HS-5 (cell line): ENCODE results near the gene ITGBL1.
A peak's percentile ranks its signal among the peaks of the same experiment; 100 is the strongest.

Experiments used
- DNase-seq: peaks from one replicate; pipeline ENCODE4 v3.0.0-alpha.2; 2012; ENCODE audit warnings: low read depth

ITGBL1 gene

DNA sequence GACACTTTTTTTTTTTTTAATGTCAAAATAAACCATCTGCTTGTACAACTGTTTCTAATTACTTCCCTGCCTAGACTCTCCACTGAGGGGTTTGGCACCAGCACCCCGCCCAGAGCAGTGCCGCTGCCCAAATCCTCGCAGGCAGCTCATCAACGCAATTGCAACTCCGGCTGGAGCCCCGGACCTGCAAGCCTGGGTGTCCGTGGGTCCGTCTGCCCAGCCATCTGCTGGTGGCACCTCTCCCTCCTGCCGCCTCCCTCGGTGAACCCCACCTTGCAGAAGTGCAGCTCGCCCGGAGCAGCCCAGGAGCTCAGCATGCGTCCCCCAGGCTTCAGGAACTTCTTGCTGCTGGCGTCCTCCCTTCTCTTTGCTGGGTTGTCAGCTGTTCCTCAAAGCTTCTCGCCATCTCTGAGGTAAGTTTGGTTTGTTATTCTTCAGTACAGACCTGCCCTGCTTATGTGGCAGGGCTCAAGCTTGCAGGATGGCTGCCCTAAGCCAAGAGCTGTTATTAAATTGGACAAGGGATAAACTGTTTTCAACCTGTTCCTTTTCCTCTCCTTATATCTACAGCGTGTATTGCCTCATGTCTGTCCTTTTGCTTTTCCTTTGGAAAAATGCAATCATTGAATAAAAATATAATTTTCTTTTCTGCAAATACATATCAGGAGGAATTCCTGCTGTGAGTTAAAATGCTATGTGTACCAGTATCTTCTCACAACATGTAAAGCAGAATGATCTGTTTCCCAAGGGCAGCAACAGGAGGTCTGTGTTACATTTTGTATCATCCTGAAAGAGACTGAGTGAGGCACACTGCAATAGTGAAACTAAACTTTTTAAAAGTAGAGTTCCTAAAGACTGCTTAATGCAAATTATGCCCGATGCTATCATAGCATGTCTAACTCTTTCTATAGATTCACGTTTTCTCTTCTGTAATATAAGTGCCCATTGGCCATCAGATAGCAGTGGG is at the start of gene ITGBL1:
Gene ITGBL1, plus strand, starts transcription at position 157 of the 967 bp plus-strand sequence. Its CDS starts 159 bp downstream, at position 316.
- DNase-seq = no peak

DNA sequence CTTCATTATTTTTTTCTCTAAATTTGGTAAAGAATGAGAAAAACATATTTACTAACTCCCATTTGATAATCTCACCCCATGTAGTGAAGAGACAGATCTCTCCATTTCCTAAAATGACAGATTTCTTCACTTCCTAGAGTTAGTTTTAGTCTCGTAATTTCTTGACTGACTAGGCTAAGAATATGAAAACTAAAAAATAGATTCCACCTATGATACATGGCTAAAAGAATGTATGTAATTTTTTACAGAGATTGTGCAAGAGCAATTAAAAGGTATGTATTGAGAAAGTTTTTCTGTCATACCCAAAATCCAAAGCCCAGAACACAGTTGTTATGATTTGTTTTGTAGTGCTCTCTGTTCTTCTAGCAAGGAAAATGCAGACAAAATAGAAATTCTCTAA is 45.7 kb upstream of the ITGBL1 start:
- no peak for DNase-seq

GRCh38 chr13:101408154-101408553 is 44.3 kb upstream of the ITGBL1 start:
- no peak for DNase-seq

- DNase-seq = no peak
Observed at GRCh38 chr13:101408992-101409656, 43.4 kb upstream of the ITGBL1 start.

DNA sequence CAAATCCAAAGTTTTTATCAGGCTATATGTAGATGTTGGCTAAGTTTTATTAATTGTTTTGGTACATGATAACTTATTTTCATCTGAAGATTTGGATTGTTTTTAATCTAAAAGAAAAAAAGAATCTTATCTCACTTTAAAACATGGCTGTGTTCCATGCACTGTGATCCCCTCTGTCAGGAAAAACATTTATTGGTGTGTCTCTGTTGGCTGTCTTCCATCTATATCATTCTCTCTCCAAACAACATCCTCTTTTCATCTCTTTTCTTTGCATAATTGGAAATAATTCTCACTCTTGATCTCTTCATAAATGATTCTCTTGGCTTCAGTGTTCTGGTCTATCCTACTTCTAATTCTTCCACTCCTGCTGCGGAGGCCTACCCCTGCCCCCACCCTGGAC is 40.4 kb upstream of the ITGBL1 start:
- no peak for DNase-seq

GRCh38 chr13:101415358-101416174 is 36.9 kb upstream of the ITGBL1 start:
- no peak for DNase-seq

DNA sequence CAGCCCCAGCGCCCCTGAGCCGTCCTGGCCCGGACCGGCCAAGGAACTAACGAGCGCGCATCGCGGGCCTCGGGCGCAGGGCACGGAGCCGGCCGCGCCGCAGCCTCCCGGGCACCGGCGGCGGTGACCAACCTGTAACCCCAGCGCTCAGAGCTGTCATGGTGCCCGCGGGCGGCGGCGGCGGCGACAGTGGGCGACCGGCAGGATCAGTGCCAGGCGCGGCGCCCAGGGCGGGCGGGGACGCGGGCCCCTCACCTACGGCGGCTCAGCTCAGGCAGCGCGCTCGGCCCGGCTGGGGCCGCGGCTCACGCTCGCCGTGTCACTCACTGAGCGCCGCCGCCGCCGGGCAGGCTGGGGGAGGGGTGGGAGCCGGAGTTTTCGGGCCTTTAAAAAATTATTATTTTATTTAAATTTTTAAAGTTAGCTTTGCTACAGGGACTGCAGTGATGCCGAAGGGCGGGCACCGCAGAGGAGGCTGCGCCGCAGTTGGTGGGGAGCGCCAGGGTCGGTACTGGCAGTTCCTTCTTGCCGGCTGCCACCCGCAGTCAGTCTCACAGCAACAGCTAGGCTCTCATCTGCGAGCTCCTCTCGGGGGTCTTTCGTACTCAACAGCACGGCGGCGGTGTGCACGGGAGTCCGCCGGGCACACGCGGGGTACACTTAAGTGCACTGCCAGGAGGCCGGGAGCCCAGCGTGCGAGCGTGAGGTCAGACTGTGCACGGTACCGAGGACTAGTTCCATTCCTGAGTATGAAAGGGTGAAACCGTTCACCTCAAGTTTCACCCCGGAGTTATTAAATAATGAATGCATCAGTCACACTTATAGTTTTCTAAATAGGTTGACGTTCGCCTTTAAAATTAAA is 36.1 kb upstream of the ITGBL1 start, which contains the start of gene NALCN:
Gene NALCN, minus strand, starts transcription at position 328 of the 862 bp plus-strand sequence. CDS start 17,382 bp downstream, outside the sequence.
- no peak for DNase-seq

GRCh38 chr13:101417043-101417406 is 35.5 kb upstream of the ITGBL1 start:
- no peak for DNase-seq

DNA sequence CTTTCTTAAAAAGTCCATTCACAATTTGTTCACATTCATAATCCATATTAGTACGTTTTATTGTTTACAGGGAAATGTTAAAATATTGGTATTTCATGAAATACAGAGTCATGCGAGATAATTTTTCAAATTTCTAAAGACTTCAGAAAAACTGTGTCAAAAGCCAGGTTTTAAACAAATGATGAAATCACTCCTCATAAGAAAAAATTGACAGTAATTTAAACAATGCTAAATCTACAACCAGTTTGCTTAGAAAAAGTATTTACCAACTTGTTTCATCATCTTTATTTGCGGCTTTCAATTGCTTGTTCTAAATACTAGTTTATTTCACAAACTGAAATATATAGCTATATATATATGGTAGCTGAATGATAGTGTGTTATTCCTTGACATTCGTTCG is 35.0 kb upstream of the ITGBL1 start:
- DNase-seq = no peak

DNA sequence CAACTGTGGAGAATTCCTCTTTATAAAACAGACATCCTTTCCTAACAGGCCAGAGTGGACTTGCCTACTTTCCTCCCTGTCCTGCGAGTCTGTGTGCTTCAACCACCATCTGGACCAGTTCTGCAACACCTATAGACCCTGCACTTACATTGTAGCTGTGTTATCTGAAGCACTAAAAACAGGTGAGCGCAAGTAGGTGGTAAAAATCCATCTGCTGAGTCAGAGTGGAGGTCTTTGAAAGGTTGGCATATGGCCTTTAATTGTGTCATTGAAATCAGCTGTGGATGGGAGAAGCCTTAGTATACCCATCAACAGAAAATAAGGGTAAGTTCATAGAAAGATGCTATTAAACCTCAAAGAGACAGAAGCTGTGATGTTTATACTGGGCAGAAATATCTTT is 28.6 kb upstream of the ITGBL1 start:
- DNase-seq = no peak

DNA sequence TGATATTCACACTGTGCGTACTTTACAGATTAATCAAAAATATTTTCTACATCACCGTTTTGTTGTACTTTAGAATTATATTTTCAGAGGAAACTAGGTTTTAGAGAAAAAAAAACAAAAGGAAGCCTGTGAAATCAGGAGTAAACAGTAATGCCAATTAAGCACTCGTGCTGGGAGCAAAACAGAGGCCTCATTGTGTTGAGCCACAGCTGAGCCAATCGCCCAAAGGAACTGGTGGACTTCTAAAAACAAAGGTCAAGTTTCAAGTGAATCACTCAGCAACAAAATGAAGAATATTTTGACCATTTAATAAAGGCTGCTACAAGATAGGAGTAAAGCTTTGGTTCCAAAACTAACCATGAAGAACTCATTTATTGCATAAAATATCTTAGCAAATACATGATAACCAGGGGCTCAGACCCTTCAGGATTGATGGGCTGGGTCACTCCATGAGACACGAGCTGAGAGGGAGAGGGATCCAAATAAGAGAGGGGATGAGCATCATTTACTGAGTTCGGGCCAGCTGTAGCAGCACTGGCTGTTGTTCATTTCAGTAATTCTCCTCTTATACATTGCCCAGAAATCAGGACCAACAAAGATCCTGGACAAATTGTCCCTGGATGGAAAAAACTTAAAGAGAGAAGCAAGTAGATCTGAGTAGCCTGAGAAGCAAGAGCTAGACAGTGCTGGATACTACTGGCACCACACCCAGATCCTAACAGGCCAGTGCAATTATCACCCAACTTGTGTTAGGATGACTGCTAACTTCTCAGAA is 27.9 kb upstream of the ITGBL1 start:
- DNase-seq = no peak

DNA sequence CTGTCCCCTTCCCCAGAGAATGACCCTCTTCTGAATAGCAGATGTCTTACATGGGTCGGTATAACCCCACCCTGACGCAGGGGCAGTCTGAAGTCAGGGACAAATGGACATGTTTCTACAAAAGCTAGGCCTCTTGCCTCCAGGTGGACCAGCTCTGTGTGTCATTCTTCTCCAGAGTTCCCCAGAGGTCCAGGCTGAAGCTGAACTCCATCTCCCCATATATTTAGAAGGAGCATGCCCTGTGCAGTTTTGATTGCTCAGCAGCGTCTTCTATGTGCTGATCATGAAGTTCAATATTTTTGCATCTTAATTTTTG is 27.4 kb upstream of the ITGBL1 start:
- no peak for DNase-seq

GRCh38 chr13:101425623-101426022 is 26.9 kb upstream of the ITGBL1 start:
- no peak for DNase-seq

DNA sequence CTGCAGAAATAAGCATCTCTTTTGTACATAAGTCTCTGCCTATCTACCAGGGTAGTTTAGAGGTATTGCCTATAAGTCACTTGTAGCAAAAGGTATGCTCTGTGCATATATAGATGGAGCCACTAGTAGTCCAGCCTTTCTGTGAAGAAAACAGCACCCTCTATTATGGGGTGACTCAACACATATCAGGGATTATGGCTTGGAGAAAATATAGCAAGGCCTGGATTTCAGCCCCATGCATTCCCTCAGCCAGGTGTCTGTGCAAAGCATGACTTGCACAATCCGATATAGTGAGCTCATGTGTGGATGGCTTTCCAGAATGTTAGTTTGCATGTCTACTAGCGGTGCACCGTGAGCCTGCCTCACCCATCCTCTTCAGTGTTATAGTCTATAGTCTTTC is 22.7 kb upstream of the ITGBL1 start:
- no peak for DNase-seq

DNA sequence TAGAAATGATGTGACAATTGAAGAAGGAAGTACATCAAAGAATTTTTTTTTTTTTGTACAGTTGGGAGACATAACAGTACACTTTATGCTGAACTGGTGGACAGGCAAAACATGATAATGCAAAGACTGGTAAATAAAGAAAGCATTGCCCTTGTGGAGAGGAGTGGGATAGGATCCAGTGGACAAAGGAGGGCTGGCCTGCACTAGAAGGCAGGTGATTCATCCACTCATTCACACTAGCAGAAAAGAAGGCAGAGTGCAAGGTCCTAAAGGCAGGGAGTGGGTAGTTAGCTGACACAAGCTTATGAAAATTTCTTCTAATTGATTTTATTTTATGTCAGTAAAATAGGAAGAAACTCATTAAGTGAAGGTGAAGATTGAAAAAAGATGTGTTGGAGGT is 18.6 kb upstream of the ITGBL1 start:
- DNase-seq = no peak

DNA sequence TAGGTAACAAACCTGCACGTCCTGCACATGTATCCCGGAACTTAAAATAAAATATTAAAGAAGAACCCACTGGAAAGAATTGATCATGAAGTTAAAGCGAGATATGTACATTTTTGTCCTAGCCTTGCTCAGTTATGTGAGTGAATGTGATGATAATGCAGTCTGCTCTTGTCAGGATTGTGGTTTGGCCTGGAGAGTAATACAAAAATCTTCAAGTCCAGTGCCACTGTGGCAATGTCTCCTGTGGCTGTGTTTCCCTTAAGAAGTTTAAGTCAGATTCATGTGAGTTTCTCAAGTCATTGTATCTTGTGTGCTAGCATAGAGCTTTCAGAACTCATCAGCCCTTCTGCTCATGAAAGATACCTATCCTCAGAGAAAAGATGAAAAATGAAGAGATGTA is 18.0 kb upstream of the ITGBL1 start:
- no peak for DNase-seq

- no peak for DNase-seq
Observed at GRCh38 chr13:101447852-101448251, 4.6 kb upstream of the ITGBL1 start.

DNA sequence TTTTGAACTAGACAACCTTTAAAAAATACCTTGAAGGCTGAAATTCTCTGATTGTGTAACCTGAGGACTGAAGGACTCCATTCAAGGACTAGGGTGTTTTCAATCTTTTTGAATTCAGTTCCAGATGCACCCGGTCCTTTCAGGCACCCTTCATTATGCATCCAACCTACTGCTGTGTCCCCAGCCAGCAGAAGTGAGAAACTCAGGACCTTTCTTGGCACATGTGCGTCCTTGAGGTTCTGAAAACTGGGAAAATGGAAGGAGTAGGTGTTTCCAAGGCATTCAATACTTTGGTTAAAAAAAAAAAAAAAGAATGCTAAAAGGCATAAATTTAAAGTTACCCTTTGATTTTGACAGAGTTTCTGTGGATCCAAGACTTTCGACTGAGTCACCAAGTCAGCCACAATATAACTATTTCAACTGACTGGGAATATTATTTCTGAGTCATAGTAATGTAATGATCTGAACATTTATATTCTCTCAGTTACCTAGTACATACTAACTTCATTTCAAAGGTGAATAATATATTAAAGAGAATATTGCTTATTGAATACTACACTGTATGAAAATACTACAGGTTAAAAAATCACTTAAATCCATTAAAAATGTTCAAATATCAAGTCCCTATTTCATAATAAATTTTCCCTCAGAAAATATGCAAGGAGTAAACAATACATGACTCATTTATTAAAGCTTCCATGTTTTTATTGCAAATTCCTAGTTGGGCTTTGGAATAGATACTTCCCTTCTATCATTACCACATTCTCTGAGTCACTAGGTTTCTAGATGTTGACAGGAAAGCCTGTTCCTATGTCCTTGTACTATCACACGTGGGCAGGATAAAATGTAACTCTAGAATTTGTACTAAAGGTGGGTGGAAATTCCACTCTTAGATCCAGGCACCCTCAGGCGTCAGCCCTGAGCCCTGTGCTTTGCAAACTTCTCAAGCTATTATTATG is 2.4 kb upstream of the ITGBL1 start:
- DNase-seq = peak; percentile 68

DNA sequence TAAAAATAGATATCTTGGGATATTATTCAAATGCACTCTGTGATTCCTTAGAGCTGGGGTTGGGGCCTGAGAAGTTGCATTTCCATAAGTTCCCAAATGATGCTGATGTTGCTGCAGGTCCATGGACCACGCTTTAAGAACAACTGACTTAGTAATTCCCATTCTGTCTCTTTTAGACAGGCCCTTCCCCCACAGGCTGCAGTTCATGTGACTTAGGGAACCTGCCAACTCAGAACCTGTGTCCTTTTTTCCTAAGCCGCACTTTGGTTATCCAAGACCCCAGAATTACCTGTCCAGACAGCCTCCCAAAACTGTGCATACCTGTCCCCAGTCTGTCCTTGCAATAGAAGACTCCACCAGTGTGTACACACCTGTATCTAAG is 1.7 kb upstream of the ITGBL1 start:
- no peak for DNase-seq

DNA sequence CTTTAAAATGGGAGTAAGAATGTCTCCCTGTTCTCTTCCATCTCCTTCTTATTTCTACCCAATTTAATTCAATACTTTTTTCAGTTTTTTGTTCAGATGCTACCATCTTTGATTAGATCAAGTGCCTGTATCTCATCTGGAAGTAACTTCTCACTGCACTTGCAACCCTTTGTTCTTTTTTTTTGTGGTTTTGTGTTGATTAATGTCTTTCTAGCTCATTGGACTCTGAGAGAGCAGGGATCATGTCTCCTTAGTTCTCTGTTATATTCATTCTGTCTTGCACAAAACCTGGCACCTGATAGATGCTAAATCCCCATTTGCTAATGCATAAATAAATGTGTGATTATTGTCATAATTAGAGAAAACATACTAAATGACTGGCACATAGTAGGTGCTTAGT is 834 bp upstream of the ITGBL1 start:
- no peak for DNase-seq
